Activated B cell treated with CpG ODN at 0.5 μM for 24 hours (primary cell): ENCODE measurements around the gene ITGAV. TPM values are rescaled to one million over a fixed set of nuclear protein-coding genes. Genes with fewer than 3 reads are reported as not detected.

ENCODE experiments used
- ATAC-seq: fragments of 200-7000 bp; cut with Tn5 transposase; one replicate; pipeline ENCODE4 v1.10.0; 2021; ENCODE audit warnings: low read depth, mild to moderate bottlenecking, moderate library complexity
- CTCF ChIA-PET: fragments of 350-600 bp; sonication (Branson Sonifier 250); formaldehyde crosslinking; loops from one replicate; lab custom pipeline; 2021; ENCODE audit warnings: antibody characterized with exemption; lab: Charles Lee
- POLR2A ChIA-PET: fragments of 350-600 bp; sonication (Branson Sonifier 250); formaldehyde crosslinking; loops from one replicate; lab custom pipeline; 2021; ENCODE audit warnings: antibody characterized with exemption; lab: Charles Lee
- DNase-seq: peaks from one replicate; pipeline ENCODE4 v3.0.0; 2022
- H3K27ac Mint-ChIP-seq: one replicate; pipeline ENCODE4 v1.8.0; 2020; ENCODE audit warnings: mixed read lengths
- H3K27me3 Mint-ChIP-seq: one replicate; pipeline ENCODE4 v1.8.0; 2021; ENCODE audit warnings: mixed read lengths
- H3K36me3 Mint-ChIP-seq: one replicate; pipeline ENCODE4 v1.8.0; 2021; ENCODE audit warnings: low read depth, mixed read lengths
- H3K4me1 Mint-ChIP-seq: one replicate; pipeline ENCODE4 v1.8.0; 2021; ENCODE audit warnings: mixed read lengths
- H3K4me3 Mint-ChIP-seq: one replicate; pipeline ENCODE4 v1.8.0; 2020; ENCODE audit warnings: mild to moderate bottlenecking, mixed read lengths
- H3K9me3 Mint-ChIP-seq: one replicate; pipeline ENCODE4 v1.8.0; 2020; ENCODE audit warnings: mixed read lengths
- CTCF ChIP-seq: fragments of 200-600 bp; IDR thresholded peaks from one replicate; pipeline ENCODE4 v1.8.0; 2022; ENCODE audit warnings: antibody characterized with exemption, mild to moderate bottlenecking
- intact Hi-C: fragments of 100-400 bp; cut with micrococcal nuclease; formaldehyde crosslinking; loops from one replicate; pipeline ENCODE4 v1.15.1; 2024
- total RNA-seq: library from RNA; stranded (reverse); gene quantifications from 2 replicates; pipeline ENCODE4 v1.2.3, GENCODE V29; 2022

ITGAV gene
- total RNA-seq, 1 donor from 2014 or later: 4.1 TPM

GRCh38 chr2:186575856-186576255 is 14.0 kb upstream of the ITGAV start:
- intact Hi-C loops: no loop called here
- Mint-ChIP-seq H3K4me1 (peaks cover 2% of the 10 kb centered on the region), H3K27me3 (no peaks in the 10 kb centered on the region), H3K27ac (no peak overlapping the region), H3K36me3 (no peaks in the 10 kb centered on the region), H3K4me3 (no peak overlapping the region), H3K9me3 (no peaks in the 10 kb centered on the region)
- no peak for TF ChIP-seq CTCF
- DNase-seq (no peak), ATAC-seq (no peak)
- ChIA-PET CTCF (no interaction called here), POLR2A (no interaction called here)

- CTCF ChIA-PET: no interaction called here
These were observed 13.2 kb upstream of the ITGAV start for GRCh38 chr2:186576614-186577013.

GRCh38 chr2:186582698-186583097 is 7.2 kb upstream of the ITGAV start:
- TF ChIP-seq CTCF: no peak
- no peaks in the 10 kb centered on the region for H3K36me3 Mint-ChIP-seq
- ATAC-seq (no peak), DNase-seq (no peak)
- POLR2A ChIA-PET: no interaction called here
- no peaks in the 10 kb centered on the region for H3K27me3 Mint-ChIP-seq
- intact Hi-C loops: no loop called here
- no peak overlapping the region for H3K4me3 Mint-ChIP-seq
- H3K4me1 Mint-ChIP-seq: no peaks in the 10 kb centered on the region
- H3K9me3 Mint-ChIP-seq: no peaks in the 10 kb centered on the region
- CTCF ChIA-PET: no interaction called here
- no peak overlapping the region for H3K27ac Mint-ChIP-seq

More at GRCh38 chr2:186576614-186577013, 13.2 kb upstream of the ITGAV start:
- Mint-ChIP-seq H3K27me3 (no peaks in the 10 kb centered on the region), H3K4me1 (peaks cover 2% of the 10 kb centered on the region), H3K27ac (no peak overlapping the region), H3K36me3 (no peaks in the 10 kb centered on the region), H3K4me3 (no peak overlapping the region), H3K9me3 (no peaks in the 10 kb centered on the region)
- intact Hi-C loops: no loop called here
- DNase-seq (no peak), ATAC-seq (no peak)
- no peak for TF ChIP-seq CTCF
- POLR2A ChIA-PET: no interaction called here

- DNase-seq (no peak), ATAC-seq (no peak)
- H3K4me1 Mint-ChIP-seq: peaks cover 2% of the 10 kb centered on the region
- TF ChIP-seq CTCF: no peak
- POLR2A ChIA-PET: no interaction called here
- CTCF ChIA-PET: interaction anchor here (0.9 kb wide), 1 partner anchor 57 kb away, joined by 5 read pairs; no protein-coding TSS in a partner anchor
- H3K9me3 Mint-ChIP-seq: no peaks in the 10 kb centered on the region
- no peaks in the 10 kb centered on the region for H3K27me3 Mint-ChIP-seq
- no peak overlapping the region for H3K27ac Mint-ChIP-seq
- intact Hi-C loops: no loop called here
- H3K4me3 Mint-ChIP-seq: no peak overlapping the region
- H3K36me3 Mint-ChIP-seq: no peaks in the 10 kb centered on the region
These were observed 5.8 kb upstream of the ITGAV start for GRCh38 chr2:186584053-186584452.

- ATAC-seq (no peak), DNase-seq (no peak)
- H3K27ac Mint-ChIP-seq: no peak overlapping the region
- H3K4me1 Mint-ChIP-seq: peaks cover 22% of the 10 kb centered on the region
- H3K27me3 Mint-ChIP-seq: no peaks in the 10 kb centered on the region
- no peaks in the 10 kb centered on the region for H3K36me3 Mint-ChIP-seq
- intact Hi-C loops: no loop called here
- ChIA-PET CTCF (no interaction called here), POLR2A (no interaction called here)
- H3K4me3 Mint-ChIP-seq: no peak overlapping the region
- H3K9me3 Mint-ChIP-seq: no peaks in the 10 kb centered on the region
- TF ChIP-seq CTCF: no peak
These were observed 1.4 kb upstream of the ITGAV start for GRCh38 chr2:186588421-186588820.
